Activated naive CD4-positive, alpha-beta T cell treated with anti-CD3 and anti-CD28 coated beads, Interleukin-2, amount 50 U/mL, for 16 hours (primary cell): ENCODE measurements around the gene EDIL3.

ENCODE experiments used
- DNase-seq: peaks from one replicate; pipeline ENCODE4 v3.0.0-alpha.2; 2020

EDIL3 gene

DNA sequence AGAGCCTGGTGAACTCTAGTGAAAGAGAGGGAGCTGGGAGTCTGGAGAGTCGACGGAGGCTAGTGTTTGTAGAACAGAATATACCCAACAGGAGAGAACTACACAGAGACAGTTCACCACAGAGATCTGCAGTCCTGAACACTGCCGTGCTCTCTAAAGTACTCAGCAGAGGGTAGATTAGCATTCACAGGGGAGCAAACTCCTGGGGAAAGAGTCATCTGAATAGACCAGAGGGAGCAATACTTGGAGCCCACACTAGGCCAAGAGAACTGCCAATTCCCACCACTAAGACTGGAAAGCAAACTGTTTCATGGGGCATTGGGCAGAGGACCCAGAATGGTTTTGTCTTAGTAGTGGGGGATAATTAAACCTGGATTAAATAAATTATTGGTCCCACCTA, 235.6 kb downstream of the EDIL3 start:
- no peak for DNase-seq

DNA sequence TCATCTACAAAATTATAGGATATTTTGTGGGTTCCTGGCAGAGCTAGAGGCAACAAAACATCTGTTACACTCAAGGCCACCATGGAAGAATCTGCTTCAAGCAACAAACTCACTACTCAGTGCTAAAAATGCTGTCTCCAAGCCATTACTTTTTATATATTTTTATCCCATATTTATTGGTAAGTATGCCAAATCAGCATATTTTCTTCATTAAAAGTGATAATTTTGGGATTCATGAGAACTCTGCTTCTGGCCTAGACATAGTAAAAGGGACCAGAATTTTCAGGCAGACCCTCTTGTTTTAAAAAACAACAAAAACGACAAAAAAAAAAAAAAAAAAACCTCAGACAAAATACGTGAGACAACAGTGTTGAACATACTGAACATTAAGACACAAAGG, 236.0 kb downstream of the EDIL3 start:
- no peak for DNase-seq

DNA sequence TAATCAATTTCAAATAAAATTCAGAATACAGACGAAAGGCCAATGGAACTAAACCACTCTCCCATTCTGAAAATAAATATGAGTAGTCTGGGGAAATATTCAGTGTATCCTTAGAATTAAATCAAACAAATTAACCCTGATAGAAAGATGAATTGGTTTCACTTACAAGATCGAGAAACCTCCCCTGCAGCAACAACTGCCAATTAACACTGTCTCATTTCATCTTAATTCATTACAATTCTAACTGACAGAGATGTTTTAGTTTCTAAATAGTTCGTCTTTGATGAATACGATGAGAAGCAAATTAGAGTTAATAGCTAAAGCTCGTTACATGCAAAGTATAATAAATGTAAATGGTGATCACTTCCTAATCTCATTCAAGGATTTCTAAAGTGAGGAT, 247.1 kb downstream of the EDIL3 start:
- DNase-seq: no peak

DNA sequence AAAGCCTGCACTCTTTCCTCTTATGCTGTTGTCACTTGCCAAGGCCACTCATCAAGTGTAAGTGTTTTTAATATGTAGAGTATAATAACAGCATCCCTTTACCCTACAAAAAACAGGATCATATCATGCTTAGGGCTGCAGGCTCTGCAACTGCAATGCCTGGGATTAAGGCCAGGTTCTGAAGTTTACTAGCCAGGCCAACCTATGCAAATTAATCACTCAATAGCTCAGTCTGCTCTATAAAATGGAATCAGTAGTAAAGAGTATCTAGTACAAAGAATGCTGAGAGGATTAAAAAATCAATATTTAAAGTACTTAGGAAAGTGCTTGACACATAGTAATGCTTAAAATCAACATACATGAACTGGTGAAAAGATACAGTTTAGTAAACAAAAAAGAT, 253.3 kb downstream of the EDIL3 start:
- DNase-seq: no peak

DNA sequence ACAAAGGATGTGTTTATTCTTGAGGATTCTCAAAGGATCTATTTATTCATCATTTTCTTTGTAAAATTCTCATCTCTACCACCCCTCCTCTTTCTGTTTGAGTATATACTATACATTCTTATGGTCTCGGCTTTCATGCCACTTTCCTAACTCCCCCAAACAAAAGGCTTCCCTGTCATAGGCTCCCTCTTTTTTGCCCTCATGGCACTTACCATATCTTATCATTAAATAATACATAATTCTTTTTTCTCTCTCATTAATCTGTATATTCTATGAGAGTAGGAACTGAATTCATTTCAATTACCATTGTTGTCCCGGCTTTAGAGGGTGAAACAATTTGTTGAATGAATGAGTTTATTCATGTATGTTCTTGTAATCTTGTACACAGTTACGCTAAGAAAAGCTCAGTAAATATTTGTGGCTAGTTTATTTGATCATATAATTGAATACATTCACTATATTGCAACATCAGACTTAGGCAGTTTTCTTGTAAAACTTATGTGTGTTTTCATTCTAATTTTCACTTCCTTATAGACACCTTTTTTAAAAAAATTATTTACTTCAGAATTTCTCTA, 254.6 kb downstream of the EDIL3 start:
- DNase-seq: no peak

DNA sequence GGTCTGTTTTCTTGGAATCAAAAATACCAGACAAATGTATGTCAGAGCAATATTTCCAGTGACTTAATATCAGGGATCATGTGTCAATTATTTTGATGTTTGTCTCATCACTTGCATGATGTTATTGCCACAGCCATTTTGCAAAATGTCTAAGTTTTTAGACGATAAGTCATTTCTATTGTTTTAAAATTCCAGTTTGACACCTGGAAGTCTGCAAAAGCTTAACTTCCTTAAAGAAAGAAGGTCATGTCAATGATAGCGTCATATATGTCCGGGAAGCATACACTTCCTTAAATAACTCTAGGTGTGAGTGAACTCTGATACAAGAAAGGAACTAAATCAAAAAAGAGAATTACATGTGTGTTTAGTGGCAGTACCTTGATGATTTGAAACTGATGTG, 259.5 kb downstream of the EDIL3 start:
- DNase-seq: no peak

DNA sequence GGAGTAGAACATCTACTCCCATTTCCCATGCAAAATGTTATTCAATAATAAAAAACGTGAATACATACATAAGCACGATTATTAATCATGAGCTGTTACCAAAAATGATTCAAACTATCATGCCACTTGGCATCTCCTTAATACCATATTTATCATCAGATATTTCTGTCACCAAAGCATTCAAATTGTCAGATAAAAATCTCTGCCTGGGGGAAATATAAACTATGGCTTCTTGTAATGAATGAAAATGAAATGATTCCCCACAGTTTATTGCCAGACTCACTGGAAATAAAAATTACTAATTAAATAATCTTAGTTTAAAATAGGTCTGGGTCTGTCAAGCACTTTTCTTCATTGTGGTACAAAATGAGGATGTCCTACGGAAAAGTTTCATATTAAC, 265.4 kb downstream of the EDIL3 start:
- no peak for DNase-seq

DNA sequence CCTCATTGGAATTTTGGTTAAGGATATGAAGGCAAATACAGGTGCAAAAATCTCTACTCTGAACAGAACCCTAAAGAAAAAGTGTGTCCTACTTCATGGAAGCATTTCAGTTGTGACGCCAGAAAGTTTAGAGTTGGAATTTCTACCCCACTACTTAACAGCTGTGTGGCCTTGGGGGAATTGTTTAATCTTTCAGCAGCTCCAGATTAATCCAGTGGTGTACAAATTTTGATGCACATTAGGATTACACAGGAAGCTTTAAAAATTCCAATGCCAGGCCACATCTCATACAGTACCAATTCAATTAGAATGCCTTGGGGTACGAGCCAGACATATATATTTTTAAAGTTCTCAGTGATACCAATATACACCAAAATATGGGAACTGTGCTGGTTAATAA, 266.1 kb downstream of the EDIL3 start:
- DNase-seq: no peak

DNA sequence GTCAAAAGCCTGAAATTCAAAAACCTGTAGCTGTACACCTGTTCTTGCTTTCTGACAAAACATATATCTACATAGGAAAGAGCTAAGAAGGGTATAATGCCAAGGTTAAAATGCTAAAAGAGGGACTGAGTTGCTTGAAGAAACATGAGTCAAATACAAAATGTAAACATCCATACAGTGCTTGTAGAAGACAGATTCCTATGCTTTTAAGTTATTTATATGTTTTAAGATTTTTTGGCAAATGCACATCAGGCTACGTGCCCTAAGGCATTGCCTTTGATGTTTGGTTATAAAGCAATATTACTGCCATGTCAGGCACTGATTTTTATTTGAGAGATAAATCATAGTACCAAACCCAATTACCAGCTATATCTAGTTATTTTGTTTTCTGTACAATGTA, 269.0 kb downstream of the EDIL3 start:
- DNase-seq: no peak

DNA sequence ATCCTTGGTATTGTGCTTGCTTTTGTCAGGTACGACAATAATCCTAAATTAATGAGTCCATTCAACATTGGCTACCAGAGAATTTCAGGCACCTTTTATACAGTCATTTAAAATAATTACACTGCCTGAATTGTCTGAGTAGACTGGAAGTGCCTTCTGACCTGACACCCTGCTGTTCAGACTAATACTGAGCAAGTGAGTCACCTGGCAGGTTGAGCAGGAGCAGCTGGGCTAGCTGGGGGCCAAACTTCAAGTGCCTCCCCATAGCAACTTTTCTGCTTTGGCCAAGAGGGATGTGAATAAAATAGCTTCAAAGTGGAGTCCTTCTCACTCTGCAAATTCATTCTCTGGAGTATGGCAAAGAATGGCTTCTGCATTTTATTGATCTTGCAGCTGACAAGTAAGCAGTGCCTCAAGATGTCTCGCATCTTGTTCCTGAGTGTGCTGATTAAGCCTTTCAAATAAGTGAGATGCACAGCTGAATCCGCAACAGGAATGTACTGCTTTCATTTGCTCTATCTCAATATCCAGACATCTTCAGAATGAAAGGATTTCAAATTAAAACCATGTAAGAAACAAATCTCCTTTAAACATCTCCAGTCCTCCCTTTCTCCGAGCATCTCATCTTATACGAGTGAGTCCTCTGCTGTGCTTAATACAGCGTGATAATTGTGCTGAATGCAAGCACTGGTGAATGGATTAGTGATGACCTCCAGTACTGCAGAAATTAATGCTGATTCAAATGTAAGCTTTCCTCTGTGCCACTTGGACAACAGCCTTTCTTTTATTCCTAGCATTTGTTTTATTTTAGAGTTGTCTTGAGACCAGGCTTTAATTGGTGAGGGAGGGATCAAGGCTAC, 271.2 kb downstream of the EDIL3 start:
- no peak for DNase-seq

DNA sequence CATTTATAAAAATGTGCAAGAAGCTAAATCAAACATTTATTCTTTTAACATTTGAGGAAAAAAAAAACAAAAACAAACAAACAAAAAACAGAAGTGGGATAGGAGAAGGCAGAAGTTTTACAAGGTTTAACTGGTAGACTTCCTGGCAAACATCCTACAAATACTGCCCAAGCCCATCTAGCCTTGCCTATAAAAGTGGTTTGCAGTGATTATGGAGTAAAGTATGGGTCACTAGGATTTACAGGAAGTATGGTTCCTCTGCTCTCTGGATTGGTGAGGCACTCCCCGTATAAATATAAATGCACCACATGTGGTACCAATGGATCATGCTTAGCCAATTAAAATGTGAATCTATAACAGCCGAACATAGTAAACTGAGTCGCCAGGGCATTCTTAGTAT, 291.9 kb downstream of the EDIL3 start:
- no peak for DNase-seq

DNA sequence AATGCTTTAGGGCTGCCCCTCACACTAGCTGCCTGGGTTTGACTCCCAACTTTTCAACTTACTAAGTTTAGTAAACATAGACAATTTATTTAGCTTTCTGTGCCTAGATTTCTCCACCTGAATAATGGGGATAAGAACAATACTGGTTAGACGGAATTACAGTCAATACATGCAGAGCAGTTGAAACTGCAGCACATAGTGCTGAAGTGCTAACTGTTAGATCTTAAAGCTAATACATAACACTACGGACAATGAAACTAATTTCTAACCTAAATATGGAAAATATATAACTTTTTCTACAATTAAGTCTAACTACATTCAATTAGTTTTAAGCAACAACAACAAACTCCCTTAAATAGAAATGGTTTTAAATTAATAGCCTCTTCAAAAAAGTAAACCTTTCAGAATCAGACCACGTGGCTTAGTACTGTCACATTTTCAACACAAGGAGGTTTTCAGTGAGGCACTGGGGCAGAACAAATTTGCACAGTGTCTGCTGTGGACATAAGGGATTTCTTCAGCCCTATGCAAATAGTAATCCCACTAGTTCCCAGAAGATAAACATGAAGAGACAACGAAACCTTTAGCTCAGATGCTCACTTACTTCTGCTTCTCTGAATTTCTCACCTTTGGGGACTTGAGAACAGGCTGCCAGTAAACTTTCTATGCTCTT, 293.4 kb downstream of the EDIL3 start:
- no peak for DNase-seq

DNA sequence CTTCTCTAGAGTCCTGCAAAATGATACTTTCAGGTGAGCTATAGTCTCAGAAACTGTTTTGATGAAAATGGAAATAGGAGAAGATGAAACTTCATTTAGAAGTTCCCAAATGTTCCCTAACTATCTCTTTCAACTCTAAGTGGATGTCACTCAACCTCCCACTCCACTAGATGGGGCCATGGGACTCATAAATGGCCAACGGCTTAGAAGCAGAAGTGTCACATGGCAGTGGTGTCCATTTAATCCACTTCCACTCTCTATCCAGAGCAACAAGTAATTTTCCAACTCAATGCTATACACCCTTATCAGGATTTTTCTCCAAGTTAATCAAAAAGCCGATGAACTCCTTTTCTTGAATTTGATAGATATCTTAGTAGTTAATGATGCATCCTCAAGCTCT, 295.7 kb downstream of the EDIL3 start:
- DNase-seq: no peak

DNA sequence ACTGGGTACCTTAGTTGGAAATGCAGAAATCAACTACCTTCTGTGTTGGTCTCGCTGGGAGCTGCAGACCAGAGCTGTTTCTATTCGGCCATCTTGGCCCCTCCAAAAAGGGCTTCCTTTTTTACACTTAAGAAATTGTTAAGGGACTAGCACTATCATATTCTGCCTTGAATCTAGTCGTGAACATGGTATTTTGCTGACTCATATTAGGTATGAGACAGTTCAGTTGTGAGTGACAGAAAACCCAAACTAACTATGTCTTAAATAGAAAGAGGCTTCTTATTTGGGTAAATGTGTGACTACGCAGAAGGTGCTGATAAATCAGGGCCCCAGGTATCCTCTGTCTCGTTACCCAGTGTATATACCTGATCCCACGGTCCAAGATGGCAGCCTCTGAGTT, 298.2 kb downstream of the EDIL3 start:
- DNase-seq: no peak

DNA sequence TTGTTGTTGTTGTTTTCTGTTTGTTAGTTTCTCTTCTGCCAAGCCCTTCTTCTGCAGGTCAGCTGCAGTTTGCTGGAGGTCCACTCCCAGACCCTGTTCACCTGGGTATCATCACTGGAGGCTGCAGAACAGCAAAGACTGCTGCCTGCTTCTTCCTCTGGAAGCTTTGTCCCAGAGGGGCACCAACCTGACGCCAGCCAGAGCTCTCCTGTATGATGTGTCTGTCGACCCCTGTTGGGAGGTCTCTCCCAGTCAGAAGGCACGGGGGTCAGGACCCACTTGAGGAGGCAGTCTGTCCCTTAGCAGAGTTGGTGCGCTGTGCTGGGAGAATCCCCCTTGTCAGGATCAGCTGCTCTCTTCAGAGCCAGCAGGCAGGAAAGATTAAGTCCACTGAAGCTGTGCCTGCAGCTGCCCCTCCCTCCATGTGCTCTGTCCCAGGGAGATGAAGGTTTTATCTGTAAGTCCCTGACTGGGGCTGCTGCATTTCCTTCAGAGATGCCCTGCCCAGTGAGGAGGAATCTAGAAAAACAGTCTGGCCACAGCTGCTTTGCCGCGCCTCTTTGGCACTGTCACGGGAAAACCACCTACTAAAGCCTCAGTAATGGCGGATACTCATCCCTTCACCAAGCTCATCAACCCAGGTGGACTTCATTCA, 299.2 kb downstream of the EDIL3 start:
- DNase-seq: no peak

DNA sequence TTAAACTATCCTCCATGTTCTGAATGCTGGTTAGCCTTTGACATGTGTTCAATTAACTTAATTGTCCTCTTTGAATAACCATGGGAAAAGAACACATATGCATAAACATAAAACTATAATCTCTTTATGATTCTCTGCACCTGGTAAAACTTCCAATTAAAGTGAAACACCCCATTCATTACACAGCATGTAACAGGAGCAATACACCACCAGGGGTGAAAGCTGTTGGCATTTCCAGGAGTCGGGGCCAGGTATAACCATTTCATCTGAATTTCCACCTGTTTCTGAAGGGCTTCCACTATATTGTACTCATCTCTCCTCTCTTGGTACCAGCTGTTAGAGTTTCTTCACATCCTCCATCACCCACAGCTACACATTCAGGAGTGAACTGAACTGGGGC, 303.8 kb downstream of the EDIL3 start:
- no peak for DNase-seq

DNA sequence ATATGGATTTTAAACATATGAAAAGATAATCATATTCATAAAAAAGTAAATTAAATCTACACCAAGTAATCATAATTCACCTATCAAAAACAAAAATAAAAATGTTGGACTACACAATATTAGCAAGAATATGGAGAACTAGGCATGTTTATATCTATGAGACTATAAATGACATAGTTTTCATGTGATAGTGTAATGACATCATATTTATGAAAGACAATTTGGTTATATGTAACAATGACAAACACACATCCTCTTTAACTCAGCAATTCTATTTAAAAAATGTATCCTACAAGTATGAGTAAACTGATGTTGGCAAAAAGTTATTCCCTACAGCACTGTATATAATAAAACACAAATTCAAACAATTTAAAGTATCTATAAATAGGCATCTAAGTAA, 312.3 kb downstream of the EDIL3 start:
- no peak for DNase-seq

DNA sequence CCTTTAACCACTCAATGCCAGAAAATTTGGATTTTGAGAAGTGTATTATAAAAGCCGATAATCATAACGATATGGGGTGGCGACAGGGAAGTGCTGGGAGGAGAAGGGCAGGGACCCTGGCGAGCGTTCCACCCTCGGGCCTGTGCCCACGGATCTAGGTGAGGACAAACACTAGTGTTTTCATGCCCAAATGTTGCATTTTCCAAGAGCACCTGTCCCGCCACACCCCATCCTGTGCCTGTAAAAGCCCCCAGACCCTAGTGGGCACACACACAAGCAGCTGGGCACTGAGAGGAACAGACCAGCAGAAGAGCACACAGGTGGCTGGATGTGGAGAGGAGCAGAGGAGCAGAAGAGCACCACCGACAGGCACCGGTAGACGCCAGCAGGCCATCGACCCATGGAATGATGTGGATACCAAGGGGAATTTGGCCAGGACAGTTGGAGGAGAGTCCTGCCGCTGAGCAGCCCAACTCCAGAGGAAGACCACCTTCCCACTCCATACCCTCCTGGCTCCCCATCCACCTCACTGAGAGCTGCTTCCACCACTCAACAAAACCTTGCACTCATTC, 315.0 kb downstream of the EDIL3 start:
- DNase-seq: no peak

DNA sequence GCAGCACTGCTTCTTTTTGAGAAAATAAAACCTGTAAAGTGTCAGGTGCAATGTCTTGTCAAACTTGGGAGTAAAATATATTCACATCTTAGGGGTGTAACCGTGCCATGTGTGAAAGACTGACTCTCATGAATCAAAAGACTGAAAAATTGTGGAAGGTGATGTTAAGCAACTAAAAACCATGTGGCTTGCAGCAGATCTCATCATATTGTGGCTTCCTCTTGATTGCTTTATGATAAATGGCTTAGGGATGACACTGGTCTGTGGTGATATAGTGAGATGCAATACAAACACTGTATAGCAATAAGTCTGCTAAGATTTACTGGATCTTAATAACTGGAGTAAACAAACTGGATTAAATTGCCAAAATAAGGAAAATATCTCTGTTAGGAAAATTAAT, 321.6 kb downstream of the EDIL3 start:
- no peak for DNase-seq

DNA sequence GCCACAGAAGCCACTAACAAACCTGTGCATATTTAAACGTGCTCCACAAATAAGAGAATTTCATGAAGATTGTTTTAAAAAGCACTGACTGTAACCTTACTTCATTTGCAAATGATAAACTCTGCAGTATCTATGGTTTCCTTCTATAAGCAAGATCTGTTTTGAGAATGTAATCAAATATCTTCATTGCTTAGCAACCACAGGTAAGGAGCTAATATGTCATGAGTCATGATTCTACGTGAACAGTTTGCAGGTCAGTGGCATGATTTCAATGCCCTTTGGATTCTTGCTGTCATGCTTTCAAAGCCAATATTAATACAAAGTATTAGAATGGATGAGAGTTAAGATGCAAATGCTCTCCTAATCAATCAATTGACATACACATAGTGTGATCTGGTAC, 325.0 kb downstream of the EDIL3 start:
- DNase-seq: no peak

DNA sequence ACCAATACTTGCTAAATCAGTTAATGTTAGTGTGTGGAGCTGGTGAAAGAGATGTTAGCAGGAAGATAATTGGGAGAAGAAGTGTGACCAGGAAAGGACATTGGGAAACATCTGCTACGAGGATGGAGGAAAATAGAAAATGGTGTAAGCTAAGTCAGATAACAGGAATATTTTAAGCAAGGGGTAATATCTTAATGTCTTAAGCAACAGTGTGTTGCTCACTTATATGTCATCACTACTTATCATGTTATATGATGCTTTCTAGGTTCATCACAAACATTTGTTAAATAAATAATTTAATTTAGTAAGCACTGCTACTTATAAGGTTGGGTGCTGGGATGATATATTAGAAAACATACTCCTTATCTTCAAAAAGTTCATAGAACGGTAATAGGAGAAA, 326.1 kb downstream of the EDIL3 start:
- DNase-seq: no peak

DNA sequence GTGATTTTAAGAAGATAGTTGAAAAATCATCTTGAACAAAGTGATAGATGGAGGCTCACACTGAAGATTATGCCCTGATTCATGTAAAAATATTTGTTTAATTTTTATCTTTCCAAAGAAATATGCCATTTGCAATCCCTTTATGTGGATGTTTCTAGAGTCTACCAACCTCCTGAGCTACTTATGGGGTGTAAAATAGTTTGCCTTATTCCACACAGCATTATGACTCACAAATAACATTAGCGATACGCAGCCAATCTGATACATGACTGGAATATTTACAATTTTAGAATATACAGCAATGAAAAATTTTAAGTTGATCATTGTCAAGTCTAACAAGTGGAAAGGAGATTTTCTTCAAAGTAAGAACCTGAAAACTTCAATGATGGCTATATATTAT, 327.5 kb downstream of the EDIL3 start:
- no peak for DNase-seq

DNA sequence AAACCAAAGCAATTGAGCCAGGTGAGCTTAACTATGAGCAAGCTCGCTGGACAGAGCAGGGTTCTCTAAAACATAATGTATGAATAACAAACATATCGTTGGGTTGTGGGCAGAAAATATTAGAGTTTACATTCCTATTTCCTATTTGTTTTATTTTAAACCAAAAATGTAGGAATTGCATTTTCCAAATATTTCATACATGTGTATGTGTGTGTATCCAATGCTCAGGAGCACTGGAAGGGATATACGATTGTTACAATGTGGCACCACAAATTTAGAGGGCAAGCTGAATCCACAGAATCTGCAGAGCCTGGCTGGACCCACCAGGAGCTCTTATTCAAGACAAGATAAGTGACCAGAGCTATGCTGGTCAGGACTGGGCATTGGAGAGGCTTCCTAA, 338.7 kb downstream of the EDIL3 start:
- DNase-seq: no peak

DNA sequence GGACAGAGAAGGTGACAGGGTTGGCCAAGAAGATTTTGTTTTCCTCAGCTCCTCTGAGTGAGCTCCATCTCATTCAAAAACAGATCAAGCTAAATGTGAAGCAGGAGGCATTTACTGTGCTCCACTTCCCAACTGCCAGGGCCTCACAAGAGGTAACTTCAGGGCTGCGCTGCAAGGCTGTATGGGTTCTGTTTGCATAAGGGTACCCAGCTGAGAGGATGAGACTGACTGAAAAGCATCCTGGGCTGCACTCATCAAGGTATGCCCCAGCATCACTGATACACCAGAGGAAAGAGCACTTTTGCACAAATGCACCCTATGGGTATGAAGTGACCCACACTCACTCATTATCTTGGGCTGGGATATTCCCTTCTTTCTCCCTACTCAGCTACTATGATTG, 347.8 kb downstream of the EDIL3 start:
- DNase-seq: no peak
